SW480 (cell line): ENCODE results near the gene SLC35F2.
"Not testable (repeated sequence)": the region's sequence is repeated elsewhere in the genome, so short reads cannot be mapped to it uniquely, and the experiment has no call there.

Source experiments
- DNase-seq: peaks from one replicate; pipeline ENCODE4 v3.0.0-alpha.2; 2016; ENCODE audit warnings: low spot score

The SLC35F2 gene

DNA sequence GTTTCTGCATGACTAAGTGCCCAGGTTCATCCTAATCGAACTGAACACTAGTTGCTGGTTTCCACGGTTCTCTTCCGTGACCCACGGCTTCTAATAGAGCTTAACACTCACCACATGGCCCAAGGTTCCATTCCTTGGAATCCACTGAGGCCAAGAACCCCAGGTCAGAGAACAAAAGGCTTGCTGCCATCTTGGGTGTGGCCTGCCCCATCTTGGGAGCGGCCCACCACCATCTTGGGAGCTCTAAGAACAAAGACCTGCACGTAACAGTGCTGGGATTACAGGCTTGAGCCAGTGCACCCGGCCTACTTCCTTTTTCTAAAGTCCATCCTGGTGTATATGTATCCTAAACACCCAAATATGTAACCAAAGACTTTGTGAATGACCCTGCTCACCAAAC is 68.8 kb downstream of the SLC35F2 start:
- DNase-seq = no peak

- DNase-seq = no peak
These were observed 70.9 kb downstream of the SLC35F2 start for GRCh38 chr11:107787733-107788132.

DNA sequence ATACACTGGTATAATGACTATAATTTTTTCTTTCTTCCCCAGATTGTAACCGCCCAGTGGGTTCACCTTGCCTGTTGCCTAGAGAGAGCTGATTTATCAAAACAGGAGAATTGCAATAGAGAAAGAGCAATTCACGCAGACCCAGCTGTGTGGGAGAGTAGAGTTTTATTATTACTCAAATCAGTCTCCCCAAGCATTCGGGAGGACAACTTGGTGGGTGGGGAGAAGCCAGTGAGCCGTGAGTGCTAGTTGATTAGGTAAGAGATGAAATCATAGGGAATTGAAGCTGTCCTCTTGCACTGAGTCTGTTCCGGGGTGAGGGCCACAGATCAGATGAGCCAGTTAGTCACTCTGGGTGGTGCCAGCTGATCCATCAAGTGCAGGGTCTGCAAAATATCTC is 73.2 kb downstream of the SLC35F2 start:
- DNase-seq = no peak

DNA sequence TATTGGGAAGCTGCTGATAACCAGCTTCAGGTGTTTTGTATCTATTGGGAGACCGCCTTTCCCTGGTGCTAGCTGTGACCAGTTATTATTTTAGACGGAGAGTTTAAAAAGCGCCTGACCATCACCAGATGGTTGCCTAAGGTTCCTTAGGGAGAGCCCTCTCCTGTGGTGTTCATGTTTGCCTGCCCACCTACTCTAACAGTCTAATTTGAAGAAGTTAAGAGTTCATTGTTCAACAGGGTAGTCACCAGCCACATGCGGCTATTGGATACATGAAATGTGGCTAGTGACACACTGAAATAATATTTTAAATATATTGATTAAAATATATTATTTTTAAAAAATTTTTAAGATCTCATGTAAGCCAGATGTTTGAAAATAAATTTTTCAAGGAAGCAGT is 75.5 kb downstream of the SLC35F2 start:
- no peak for DNase-seq

DNA sequence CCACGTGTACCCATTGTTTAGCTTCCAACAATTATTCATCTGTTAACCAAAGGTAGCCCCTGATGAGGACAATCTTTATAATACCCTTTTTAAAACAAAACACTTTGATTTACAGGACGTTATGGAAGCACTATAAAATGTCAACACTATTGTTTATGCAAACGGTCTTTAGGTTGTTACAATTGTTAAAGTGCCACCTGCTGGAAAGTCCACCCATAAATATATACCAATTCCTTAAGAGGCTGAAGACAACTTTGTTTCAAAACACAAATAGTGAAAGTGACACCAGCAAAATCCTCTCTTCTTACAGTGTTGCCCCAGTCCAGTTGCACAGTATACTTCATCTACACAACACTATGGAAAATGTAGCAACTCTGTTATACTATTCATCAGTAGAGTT is 77.8 kb downstream of the SLC35F2 start:
- peak; percentile 12 for DNase-seq

- no peak for DNase-seq
These were observed 78.5 kb downstream of the SLC35F2 start for GRCh38 chr11:107780136-107780535.

DNA sequence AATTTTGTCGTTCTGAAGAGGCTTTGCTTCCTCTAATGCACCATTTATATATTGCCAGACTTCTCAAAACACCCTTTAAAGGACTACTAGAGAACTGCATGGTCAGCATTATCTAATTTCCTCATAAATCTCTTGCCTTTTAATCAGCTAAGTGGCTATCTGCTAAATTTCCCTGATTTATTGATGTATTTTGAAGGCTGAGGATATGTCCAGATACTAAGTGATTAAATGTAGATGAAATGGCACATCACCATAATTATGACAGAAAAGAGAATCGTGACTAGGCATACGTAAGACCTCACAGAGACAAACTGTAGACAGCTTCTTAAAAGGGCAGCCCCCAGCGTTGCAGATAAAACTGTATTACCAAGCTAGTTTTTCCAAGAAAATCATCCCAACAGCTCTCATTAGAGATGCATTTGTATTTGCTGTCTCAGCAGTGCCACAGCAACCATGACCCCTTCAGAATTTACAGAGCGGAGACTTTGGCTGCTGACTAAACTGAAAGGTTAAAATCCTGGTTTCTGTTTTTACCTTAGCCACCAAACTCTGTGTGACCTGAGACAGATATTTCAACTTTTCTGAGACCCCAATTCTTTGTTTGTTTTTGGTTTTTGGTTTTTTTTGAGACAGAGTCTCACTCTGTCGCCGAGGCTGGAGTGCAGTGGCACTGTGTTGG is 79.6 kb downstream of the SLC35F2 start:
- DNase-seq = no peak

DNA sequence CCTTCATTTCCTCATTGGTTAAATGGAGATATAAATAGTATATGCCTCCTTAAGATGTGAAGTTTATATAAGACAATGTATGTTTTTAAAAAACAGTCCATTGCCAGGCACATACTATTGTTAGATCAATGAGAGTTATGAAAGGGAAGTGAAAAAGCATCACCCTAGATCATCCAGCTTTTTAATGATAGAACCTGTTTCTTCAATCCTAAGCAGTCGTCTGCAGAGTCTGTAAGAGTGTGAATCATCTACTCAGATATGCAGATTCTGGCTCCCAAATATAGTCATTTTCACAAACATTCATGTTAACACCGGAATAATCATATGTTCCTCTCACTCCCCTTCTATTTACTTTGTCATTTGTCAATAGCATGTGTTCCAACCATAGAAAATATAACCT is 81.5 kb downstream of the SLC35F2 start:
- DNase-seq = no peak

GRCh38 chr11:107776062-107776461 is 82.5 kb downstream of the SLC35F2 start:
- no peak for DNase-seq

- DNase-seq = no peak
These were observed 88.0 kb downstream of the SLC35F2 start for GRCh38 chr11:107770551-107770951.

DNA sequence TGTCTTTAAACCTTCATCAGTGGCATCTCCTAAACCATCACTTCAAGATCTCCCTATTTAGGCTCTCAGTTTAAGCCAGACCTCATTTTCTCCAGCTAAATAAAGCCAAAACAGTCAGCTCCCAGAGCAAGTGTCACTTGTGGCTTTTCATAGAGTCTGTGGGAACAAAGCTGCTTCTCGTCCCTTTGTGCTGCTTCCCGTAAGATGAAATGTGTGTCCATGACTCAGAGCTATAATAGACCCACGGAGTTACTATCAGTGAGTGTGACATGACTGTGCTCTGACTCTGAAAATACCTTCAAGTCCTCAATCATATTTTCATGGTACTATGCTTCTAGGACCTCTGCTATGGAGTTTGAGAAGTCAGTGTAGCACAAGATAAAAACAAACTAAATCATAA is 89.4 kb downstream of the SLC35F2 start:
- peak; percentile 58 for DNase-seq

DNA sequence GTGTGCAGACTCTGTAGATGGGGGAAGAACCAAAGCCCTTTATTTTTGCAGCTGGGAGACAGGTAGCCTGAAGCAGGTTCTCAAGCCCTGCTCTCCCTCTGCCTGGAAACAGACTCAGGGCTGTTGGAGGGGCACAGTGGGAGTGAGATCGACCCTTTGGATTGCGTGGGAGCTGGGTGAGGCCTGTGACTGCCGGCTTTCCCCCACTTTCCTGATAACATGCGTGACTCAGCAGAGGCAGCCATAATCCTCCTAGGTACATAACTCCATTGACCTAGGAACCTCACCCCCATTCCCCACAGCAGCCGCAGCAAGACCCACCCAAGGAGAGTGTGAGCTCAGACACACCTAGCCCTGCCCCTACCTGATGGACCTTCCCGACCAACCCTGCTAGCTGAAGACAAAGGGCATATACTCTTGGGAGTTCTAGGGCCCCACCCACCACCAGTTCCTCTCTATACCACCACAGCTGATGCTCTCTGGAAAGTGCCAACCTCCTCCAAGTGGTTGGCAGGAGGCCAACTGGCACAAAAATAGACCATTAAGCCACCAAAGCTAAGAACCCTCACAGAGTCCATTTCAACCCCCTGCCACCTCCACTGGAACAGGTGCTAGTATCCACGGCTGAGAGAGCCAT is 99.8 kb downstream of the SLC35F2 start:
- not testable (repeated sequence) for DNase-seq

- no peak for DNase-seq
These were observed 100.9 kb downstream of the SLC35F2 start for GRCh38 chr11:107757661-107758060.

- DNase-seq = no peak
These were observed 102.0 kb downstream of the SLC35F2 start for GRCh38 chr11:107756553-107756952.

DNA sequence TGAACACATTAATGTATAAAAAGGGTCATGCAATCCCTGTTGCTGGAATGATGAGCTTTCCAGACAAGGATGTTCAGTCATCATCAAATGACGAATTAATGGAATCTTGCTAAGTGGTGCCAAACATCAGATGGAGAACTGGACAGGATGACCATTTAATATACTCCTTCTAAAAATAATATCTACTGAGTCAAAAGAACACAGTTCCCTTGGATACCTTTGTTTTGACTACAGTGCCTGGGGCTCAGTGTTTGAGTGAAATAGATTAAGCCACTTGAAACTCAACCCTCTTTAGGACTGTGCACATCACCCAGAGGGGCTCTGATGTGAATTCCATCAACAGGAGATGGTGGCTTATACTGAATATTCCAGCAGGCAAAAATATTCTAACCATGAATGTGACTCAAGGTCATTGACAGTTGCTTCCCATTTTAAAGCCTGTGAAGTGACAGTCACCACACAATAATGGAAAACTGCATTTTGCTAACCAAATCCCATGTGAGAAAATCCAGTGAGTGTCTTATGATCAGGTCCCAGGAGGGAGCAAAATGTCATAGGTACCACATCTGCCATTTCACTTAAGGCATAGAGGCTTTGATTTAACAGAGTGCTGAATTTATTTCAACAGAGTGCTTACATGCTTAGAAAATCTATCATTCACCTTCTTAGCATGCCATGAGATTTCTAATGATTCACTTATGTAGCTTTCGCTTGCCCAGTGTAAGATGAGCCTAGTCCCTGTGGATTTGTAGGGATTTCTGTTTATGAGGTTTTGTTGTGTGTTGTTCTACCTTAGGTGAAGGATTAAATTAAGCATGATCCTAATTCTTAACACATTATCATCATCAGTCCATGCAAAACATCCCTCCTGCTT is 105.4 kb downstream of the SLC35F2 start:
- DNase-seq = no peak

- DNase-seq = no peak
These were observed 106.1 kb downstream of the SLC35F2 start for GRCh38 chr11:107752508-107752907.

DNA sequence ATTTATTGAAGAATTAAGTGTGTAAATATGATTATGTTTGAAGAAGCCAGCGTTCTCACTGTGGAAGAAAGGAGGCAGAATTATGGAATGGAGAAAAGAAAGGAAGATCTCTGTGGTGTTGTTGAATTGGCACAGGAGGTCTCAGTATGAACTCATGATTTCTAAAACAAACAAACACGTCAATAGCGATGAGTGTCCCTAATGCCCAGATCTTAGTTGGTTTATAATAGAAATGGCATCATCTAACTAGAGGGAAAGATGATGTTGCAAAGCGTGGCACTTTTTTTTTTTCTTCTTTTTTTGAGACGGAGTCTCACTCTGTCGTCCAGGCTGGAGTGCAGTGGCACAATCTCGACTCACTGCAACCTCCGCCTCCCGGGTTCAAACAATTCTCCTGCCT is 107.5 kb downstream of the SLC35F2 start:
- no peak for DNase-seq

DNA sequence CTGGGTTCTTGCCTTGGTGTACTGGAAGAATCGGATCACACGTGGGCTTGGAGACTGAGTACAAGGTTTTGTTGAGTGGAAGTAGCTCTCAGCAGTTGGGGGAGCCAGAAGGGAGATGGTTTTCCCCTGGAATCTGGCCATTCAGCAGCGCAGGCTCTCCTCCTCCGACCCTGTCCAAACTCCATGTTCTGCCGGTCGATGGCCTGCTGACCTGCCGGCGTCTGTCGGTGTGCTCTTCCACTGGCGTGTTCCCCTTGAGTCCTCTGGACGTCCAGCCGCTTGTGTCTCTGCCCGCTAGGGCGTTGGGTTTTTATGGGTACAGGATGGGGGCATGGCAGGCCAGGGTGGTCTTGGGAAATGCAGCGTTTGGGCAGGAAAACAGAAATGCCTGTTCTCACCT is 108.3 kb downstream of the SLC35F2 start:
- no peak for DNase-seq

- DNase-seq = no peak
These were observed 111.0 kb downstream of the SLC35F2 start for GRCh38 chr11:107747622-107748021.

- no peak for DNase-seq
These were observed 113.9 kb downstream of the SLC35F2 start for GRCh38 chr11:107744736-107745135.

DNA sequence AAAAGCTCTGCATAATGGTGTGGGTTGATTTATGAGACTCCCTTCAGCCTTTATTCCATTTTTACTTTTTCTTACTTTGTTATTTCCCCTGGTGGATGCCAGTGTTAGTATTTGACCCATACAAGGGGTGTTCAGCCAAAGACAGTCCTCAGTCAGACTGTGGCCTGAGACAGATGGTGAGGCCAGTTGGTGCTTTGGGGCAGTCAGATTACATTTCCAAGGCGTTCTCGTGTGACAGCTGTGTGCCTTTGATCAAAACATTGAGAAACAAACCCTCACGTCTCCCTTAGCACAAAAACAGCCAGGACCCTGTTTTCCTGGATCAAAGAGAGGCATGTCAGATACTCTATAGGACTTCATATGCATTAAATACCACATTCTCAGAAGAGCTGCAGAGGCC is 115.4 kb downstream of the SLC35F2 start:
- no peak for DNase-seq

DNA sequence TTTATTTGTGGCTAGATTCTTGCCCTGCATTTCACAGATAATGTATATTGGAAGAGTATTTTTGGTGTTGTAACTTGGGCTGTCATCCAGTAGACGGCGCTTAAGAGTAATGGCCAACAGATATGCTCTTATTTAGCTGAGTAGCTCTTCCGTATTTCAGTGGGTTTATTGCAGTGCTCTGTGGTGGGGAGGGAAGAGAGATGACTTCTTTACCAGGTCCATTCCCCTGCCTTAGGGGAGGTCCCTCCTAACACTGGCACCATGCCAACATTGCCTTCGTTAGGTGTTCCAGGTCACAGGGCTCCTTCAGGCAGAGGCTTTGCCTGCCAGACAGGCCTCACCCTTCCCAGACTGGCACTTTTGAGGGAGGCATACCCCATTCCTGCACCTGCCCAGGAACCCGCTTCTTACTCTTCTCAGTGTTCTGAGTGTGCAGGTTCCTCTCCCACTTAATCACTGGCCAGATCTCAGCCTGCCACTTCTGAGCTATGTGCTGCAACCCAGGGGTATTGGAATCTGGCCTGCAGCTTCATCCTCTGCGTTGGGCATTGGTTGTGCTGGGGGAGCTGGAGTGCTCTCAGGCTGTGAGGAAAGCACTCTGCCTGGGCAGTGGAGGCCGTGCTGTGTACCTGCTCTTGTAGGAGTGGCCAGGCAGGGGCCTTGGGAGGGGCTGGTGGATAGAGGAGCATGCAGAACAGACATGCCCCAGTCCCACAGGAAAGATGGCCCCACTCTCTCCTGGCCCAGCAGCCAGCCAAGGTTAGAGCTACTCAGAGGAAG is 117.4 kb downstream of the SLC35F2 start:
- DNase-seq = peak; percentile 54
